ENCODE data around the gene PRSS16. TPM values are rescaled to one million over a fixed set of nuclear protein-coding genes. Genes with fewer than 3 reads are reported as not detected.

The PRSS16 gene
- total RNA-seq, 2 donors from 2014 or later: 5.3 to 5.6 TPM

DNA sequence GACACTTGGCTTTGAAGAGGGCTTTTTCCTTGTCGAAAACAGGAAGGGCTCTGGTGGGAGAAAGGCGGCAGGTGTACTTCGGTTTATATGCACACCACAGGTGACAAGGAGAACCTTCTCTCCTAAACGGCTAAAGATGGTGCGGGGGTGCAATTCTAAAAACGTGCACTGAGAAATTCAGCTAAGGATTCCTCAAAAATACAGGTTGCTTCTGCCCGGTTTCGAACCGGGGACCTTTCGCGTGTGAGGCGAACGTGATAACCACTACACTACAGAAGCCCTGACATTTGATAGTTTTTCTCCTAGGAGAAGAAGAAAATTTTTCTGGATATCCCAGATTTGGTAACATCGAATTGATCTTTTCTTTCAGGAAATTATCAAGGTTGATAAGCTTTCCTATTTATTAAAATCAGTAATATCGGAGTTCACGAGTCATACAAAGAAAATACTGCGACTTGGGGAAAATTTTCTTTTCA lies 32.6 kb downstream of the PRSS16 start:
- H3K27ac Mint-ChIP-seq: peak overlapping the region; percentile 85

GRCh38 chr6:27280540-27281000 lies 33.1 kb downstream of the PRSS16 start:
- Mint-ChIP-seq H3K4me1 (ENCODE audit: low read depth) (peaks cover 16% of the 10 kb centered on the region), H3K27ac (peak overlapping the region; percentile 85), H3K4me3 (peak overlapping the region; percentile 74 to 85), H3K27me3 (ENCODE audit: low read depth) (peaks cover 88% of the 10 kb centered on the region), H3K9me3 (peaks cover 9 to 18% of the 10 kb centered on the region in 2 donors), H3K36me3 (ENCODE audit: insufficient read depth in 2 of 2) (peaks cover 16 to 22% of the 10 kb centered on the region in 2 donors)
- DNase-seq: no peak
- no peak for ATAC-seq (replicated peaks in 1 of 2)

More for the DNA sequence above, 32.6 kb downstream of the PRSS16 start:
- peaks cover 9 to 15% of the 10 kb centered on the region in 2 donors for H3K9me3 Mint-ChIP-seq
- H3K27me3 Mint-ChIP-seq (ENCODE audit: low read depth): peaks cover 85% of the 10 kb centered on the region
- peak overlapping the region; percentile 74 to 85 for H3K4me3 Mint-ChIP-seq
- DNase-seq: peak in 1 of 2 donors; percentile 24
- H3K4me1 Mint-ChIP-seq (ENCODE audit: low read depth): peaks cover 16% of the 10 kb centered on the region
- peak in 1 of 2 donors; percentile 36 for ATAC-seq (replicated peaks in 1 of 2)
- H3K36me3 Mint-ChIP-seq (ENCODE audit: insufficient read depth in 2 of 2): peaks cover 14 to 22% of the 10 kb centered on the region in 2 donors

DNA sequence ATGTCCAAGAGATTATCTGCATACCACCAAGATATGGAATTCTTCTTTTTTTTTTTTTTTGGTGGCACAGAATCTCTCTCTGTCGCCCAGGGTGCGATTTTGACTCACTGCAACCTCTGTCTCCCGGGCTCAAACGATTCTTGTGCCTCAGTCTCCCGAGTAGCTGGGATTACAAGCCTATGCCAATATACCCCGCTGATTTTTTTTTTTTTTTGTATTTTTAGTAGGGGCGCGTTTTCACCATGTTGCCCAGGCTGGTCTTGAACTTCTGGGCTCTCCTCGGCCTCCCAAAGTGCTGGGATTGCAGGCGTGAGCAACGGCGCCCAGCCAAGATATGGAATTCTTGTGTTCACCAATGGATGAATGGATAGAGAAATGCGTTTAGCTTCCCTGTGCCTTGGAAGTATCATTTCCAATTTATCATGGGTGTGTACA lies 33.6 kb downstream of the PRSS16 start:
- Mint-ChIP-seq H3K9me3 (peaks cover 12 to 18% of the 10 kb centered on the region in 2 donors), H3K27me3 (ENCODE audit: low read depth) (peaks cover 88% of the 10 kb centered on the region), H3K4me3 (no peak overlapping the region), H3K4me1 (ENCODE audit: low read depth) (peaks cover 16% of the 10 kb centered on the region), H3K36me3 (ENCODE audit: insufficient read depth in 2 of 2) (peaks cover 18 to 26% of the 10 kb centered on the region in 2 donors), H3K27ac (no peak overlapping the region)
- ATAC-seq (replicated peaks in 1 of 2): no peak
- DNase-seq: no peak

GRCh38 chr6:27281569-27281968 lies 34.1 kb downstream of the PRSS16 start:
- no peak for DNase-seq

GRCh38 chr6:27283279-27283678 lies 35.8 kb downstream of the PRSS16 start:
- Mint-ChIP-seq H3K9me3 (peaks cover 12 to 13% of the 10 kb centered on the region in 2 donors), H3K4me1 (ENCODE audit: low read depth) (peaks cover 25% of the 10 kb centered on the region), H3K36me3 (ENCODE audit: insufficient read depth in 2 of 2) (peaks cover 16 to 33% of the 10 kb centered on the region in 2 donors), H3K27ac (peak overlapping the region; percentile 45), H3K27me3 (ENCODE audit: low read depth) (peaks cover 90% of the 10 kb centered on the region), H3K4me3 (peak overlapping the region; percentile 7 to 31)
- ATAC-seq (replicated peaks in 1 of 2) (no peak), DNase-seq (no peak)

More at GRCh38 chr6:27281569-27281968, 34.1 kb downstream of the PRSS16 start:
- Mint-ChIP-seq H3K27me3 (ENCODE audit: low read depth) (peaks cover 88% of the 10 kb centered on the region), H3K4me3 (no peak overlapping the region), H3K27ac (no peak overlapping the region), H3K36me3 (ENCODE audit: insufficient read depth in 2 of 2) (peaks cover 18 to 28% of the 10 kb centered on the region in 2 donors), H3K4me1 (ENCODE audit: low read depth) (peaks cover 16% of the 10 kb centered on the region), H3K9me3 (peaks cover 12 to 18% of the 10 kb centered on the region in 2 donors)
- ATAC-seq (replicated peaks in 1 of 2): no peak

GRCh38 chr6:27286141-27286540 lies 38.6 kb downstream of the PRSS16 start:
- peaks cover 97% of the 10 kb centered on the region for H3K27me3 Mint-ChIP-seq (ENCODE audit: low read depth)
- no peak overlapping the region for H3K27ac Mint-ChIP-seq
- DNase-seq: no peak
- no peak overlapping the region for H3K4me3 Mint-ChIP-seq
- no peak for ATAC-seq (replicated peaks in 1 of 2)
- peaks cover 27% of the 10 kb centered on the region for H3K4me1 Mint-ChIP-seq (ENCODE audit: low read depth)
- peaks cover 23 to 40% of the 10 kb centered on the region in 2 donors for H3K36me3 Mint-ChIP-seq (ENCODE audit: insufficient read depth in 2 of 2)
- peaks cover 14 to 16% of the 10 kb centered on the region in 2 donors for H3K9me3 Mint-ChIP-seq

GRCh38 chr6:27287751-27288135 lies 40.2 kb downstream of the PRSS16 start:
- ATAC-seq (replicated peaks in 1 of 2) (no peak), DNase-seq (no peak)
- peaks cover 27% of the 10 kb centered on the region for H3K4me1 Mint-ChIP-seq (ENCODE audit: low read depth)
- H3K27ac Mint-ChIP-seq: peak overlapping the region; percentile 93
- peaks cover 96% of the 10 kb centered on the region for H3K27me3 Mint-ChIP-seq (ENCODE audit: low read depth)
- H3K9me3 Mint-ChIP-seq: peaks cover 17 to 18% of the 10 kb centered on the region in 2 donors
- peaks cover 28 to 38% of the 10 kb centered on the region in 2 donors for H3K36me3 Mint-ChIP-seq (ENCODE audit: insufficient read depth in 2 of 2)
- H3K4me3 Mint-ChIP-seq: peak overlapping the region; percentile 46 to 74

GRCh38 chr6:27288136-27289044 lies 40.9 kb downstream of the PRSS16 start:
- no peak for ATAC-seq (replicated peaks in 1 of 2)
- Mint-ChIP-seq H3K36me3 (ENCODE audit: insufficient read depth in 2 of 2) (peaks cover 25 to 36% of the 10 kb centered on the region in 2 donors), H3K27ac (no peak overlapping the region), H3K27me3 (ENCODE audit: low read depth) (peaks cover 95% of the 10 kb centered on the region), H3K4me1 (ENCODE audit: low read depth) (peaks cover 27% of the 10 kb centered on the region), H3K9me3 (peaks cover 15 to 16% of the 10 kb centered on the region in 2 donors), H3K4me3 (peak overlapping the region; percentile 40 to 46)
- DNase-seq: no peak

GRCh38 chr6:27290065-27290849 lies 42.8 kb downstream of the PRSS16 start:
- H3K27ac Mint-ChIP-seq: peak overlapping the region; percentile 69
- H3K27me3 Mint-ChIP-seq (ENCODE audit: low read depth): peaks cover 95% of the 10 kb centered on the region
- H3K4me3 Mint-ChIP-seq: peak overlapping the region; percentile 36 to 47
- DNase-seq (no peak), ATAC-seq (replicated peaks in 1 of 2) (peak in 1 of 2 donors; percentile 29)
- H3K9me3 Mint-ChIP-seq: peaks cover 10 to 11% of the 10 kb centered on the region in 2 donors
- H3K4me1 Mint-ChIP-seq (ENCODE audit: low read depth): peaks cover 32% of the 10 kb centered on the region
- H3K36me3 Mint-ChIP-seq (ENCODE audit: insufficient read depth in 2 of 2): peaks cover 22 to 26% of the 10 kb centered on the region in 2 donors

- peak overlapping the region; percentile 56 for H3K27ac Mint-ChIP-seq
- DNase-seq (no peak), ATAC-seq (replicated peaks in 1 of 2) (peak in 1 of 2 donors; percentile 18)
- peak overlapping the region; percentile 36 to 47 for H3K4me3 Mint-ChIP-seq
- H3K4me1 Mint-ChIP-seq (ENCODE audit: low read depth): peaks cover 37% of the 10 kb centered on the region
- peaks cover 95% of the 10 kb centered on the region for H3K27me3 Mint-ChIP-seq (ENCODE audit: low read depth)
- H3K9me3 Mint-ChIP-seq: peaks cover 9 to 11% of the 10 kb centered on the region in 2 donors
- peaks cover 23 to 29% of the 10 kb centered on the region in 2 donors for H3K36me3 Mint-ChIP-seq (ENCODE audit: insufficient read depth in 2 of 2)
These were observed 43.3 kb downstream of the PRSS16 start for GRCh38 chr6:27290850-27291208.

- no peak for ATAC-seq (replicated peaks in 1 of 2)
- Mint-ChIP-seq H3K36me3 (ENCODE audit: insufficient read depth in 2 of 2) (peaks cover 17 to 25% of the 10 kb centered on the region in 2 donors), H3K9me3 (peaks cover 12 to 13% of the 10 kb centered on the region in 2 donors), H3K27ac (no peak overlapping the region), H3K4me1 (ENCODE audit: low read depth) (peaks cover 42% of the 10 kb centered on the region), H3K27me3 (ENCODE audit: low read depth) (peaks cover 96% of the 10 kb centered on the region), H3K4me3 (no peak overlapping the region)
- no peak for DNase-seq
These were observed 46.1 kb downstream of the PRSS16 start for GRCh38 chr6:27293436-27294098.

DNA sequence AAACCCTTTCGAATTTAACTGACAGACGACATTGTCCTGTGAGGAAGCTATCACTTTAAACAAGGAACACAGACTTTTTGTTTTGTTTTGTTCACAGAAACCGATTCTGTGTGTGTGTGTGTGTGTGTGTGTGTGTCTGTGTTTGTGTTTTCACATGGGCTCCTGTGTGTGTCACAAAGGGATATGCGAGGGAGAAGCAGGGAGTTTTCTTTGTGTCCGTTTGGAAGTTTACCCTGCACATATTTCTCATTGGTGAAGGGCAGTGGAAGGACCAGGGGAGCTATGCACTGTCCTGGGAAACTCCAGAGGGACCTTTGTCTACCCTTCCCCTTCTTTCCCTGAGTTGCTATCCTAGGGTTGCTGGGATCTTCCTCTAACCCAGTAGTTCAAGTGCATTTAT lies 46.9 kb downstream of the PRSS16 start:
- no peak overlapping the region for H3K4me3 Mint-ChIP-seq
- no peak for DNase-seq
- peaks cover 41% of the 10 kb centered on the region for H3K4me1 Mint-ChIP-seq (ENCODE audit: low read depth)
- H3K9me3 Mint-ChIP-seq: peaks cover 12 to 13% of the 10 kb centered on the region in 2 donors
- H3K36me3 Mint-ChIP-seq (ENCODE audit: insufficient read depth in 2 of 2): peaks cover 15 to 23% of the 10 kb centered on the region in 2 donors
- no peak for ATAC-seq (replicated peaks in 1 of 2)
- peaks cover 96% of the 10 kb centered on the region for H3K27me3 Mint-ChIP-seq (ENCODE audit: low read depth)
- peak overlapping the region; percentile 26 for H3K27ac Mint-ChIP-seq

All from activated T-cell treated with anti-CD3 and anti-CD28 coated beads, Interleukin-2, amount 50 U/mL, for 72 hours (primary cell).